Trophoblast cell (in vitro differentiated cells and primary cell): ENCODE data around the gene CHIC2.

ENCODE experiments used
- DNase-seq, 2 donors: peaks; one replicate each; pipeline ENCODE4 v3.0.0-alpha.2; 2016
- H2AFZ ChIP-seq: 2 replicates; pipeline ENCODE4 v1.6.1; 2013; ENCODE audit warnings: low read length, moderate library complexity, mild to moderate bottlenecking; ENCODE audit not compliant: insufficient read depth, poor library complexity
- H2AK5ac ChIP-seq: 2 replicates; pipeline ENCODE4 v1.6.1; 2013; ENCODE audit warnings: mild to moderate bottlenecking, low read length
- H2BK120ac ChIP-seq: 2 replicates; pipeline ENCODE4 v1.6.1; 2013; ENCODE audit warnings: low read length, mild to moderate bottlenecking, moderate library complexity; ENCODE audit not compliant: insufficient read depth, poor library complexity
- H2BK12ac ChIP-seq: 2 replicates; pipeline ENCODE4 v1.6.1; 2013; ENCODE audit warnings: mild to moderate bottlenecking, low read length, moderate library complexity
- H2BK5ac ChIP-seq: 2 replicates; pipeline ENCODE4 v1.6.1; 2013; ENCODE audit warnings: low read length, low read depth, moderate library complexity, mild to moderate bottlenecking; ENCODE audit not compliant: poor library complexity
- H3K14ac ChIP-seq: 2 replicates; pipeline ENCODE4 v1.6.1; 2013; ENCODE audit warnings: mild to moderate bottlenecking, low read length
- H3K18ac ChIP-seq: 2 replicates; pipeline ENCODE4 v1.6.1; 2013; ENCODE audit warnings: mild to moderate bottlenecking, low read length
- H3K23ac ChIP-seq: 2 replicates; pipeline ENCODE4 v1.6.1; 2013; ENCODE audit warnings: low read length
- H3K27ac ChIP-seq: 2 replicates; pipeline ENCODE4 v1.5.1; 2013; ENCODE audit warnings: low read depth, mild to moderate bottlenecking, inconsistent platforms, low read length, moderate library complexity
- H3K27me3 ChIP-seq: 2 replicates; pipeline ENCODE4 v1.6.1; 2013; ENCODE audit warnings: inconsistent platforms, mild to moderate bottlenecking, low read length, moderate library complexity; ENCODE audit not compliant: insufficient read depth
- H3K36me3 ChIP-seq, 2 experiments: 1 replicate in 1 of 2; 2 replicates in 1 of 2; pipeline ENCODE4 v1.6.1; 2013; ENCODE audit warnings: low read length in 2 of 2, mild to moderate bottlenecking in 2 of 2, moderate library complexity in 1 of 2; ENCODE audit not compliant: insufficient read depth in 2 of 2, control insufficient read depth in 1 of 2
- H3K4ac ChIP-seq: 2 replicates; pipeline ENCODE4 v1.6.1; 2013; ENCODE audit warnings: low read depth, mild to moderate bottlenecking, low read length, moderate library complexity
- H3K4me1 ChIP-seq, 2 experiments: 1 replicate in 1 of 2; 2 replicates in 1 of 2; pipeline ENCODE4 v1.6.1; 2013; ENCODE audit warnings: low read length in 2 of 2, mild to moderate bottlenecking in 2 of 2, moderate library complexity in 1 of 2; ENCODE audit not compliant: insufficient read depth in 2 of 2, control insufficient read depth in 1 of 2
- H3K4me2 ChIP-seq: 2 replicates; pipeline ENCODE4 v1.6.1; 2013; ENCODE audit warnings: inconsistent platforms, mild to moderate bottlenecking, low read length, moderate library complexity
- H3K4me3 ChIP-seq: 2 replicates; pipeline ENCODE4 v1.5.1; 2013; ENCODE audit warnings: mild to moderate bottlenecking, low read depth, low read length, inconsistent platforms
- H3K79me1 ChIP-seq: one replicate; pipeline ENCODE4 v1.6.1; 2013; ENCODE audit warnings: low read length
- H3K79me2 ChIP-seq: 2 replicates; pipeline ENCODE4 v1.6.1; 2013; ENCODE audit warnings: low read length, mild to moderate bottlenecking; ENCODE audit not compliant: control insufficient read depth, insufficient read depth, poor library complexity
- H3K9ac ChIP-seq: 2 replicates; pipeline ENCODE4 v1.6.1; 2013; ENCODE audit warnings: mild to moderate bottlenecking, low read length
- H3K9me3 ChIP-seq: 2 replicates; pipeline ENCODE4 v1.6.1; 2013; ENCODE audit warnings: low read depth, mild to moderate bottlenecking, control low read depth, inconsistent platforms, low read length; ENCODE audit not compliant: insufficient read depth
- H4K12ac ChIP-seq: 2 replicates; pipeline ENCODE4 v1.6.1; 2013; ENCODE audit warnings: low read depth, mild to moderate bottlenecking, low read length, moderate library complexity
- H4K8ac ChIP-seq: 2 replicates; pipeline ENCODE4 v1.6.1; 2013; ENCODE audit warnings: low read depth, mild to moderate bottlenecking, low read length, moderate library complexity
- H4K91ac ChIP-seq: one replicate; pipeline ENCODE4 v1.6.1; 2013; ENCODE audit warnings: low read depth, mild to moderate bottlenecking, low read length, moderate library complexity
- WGBS: extraction: QIAGEN DNeasy Blood & Tissue Kit; methylation state at CpG from one replicate; pipeline ENCODE4 v1.1.7; 2013; ENCODE audit warnings: missing lambda C conversion rate; ENCODE audit not compliant: insufficient read length, insufficient coverage; ENCODE audit errors: extremely low coverage; 5-methylcytosine and 5-hydroxymethylcytosine counted together

Gene CHIC2

DNA sequence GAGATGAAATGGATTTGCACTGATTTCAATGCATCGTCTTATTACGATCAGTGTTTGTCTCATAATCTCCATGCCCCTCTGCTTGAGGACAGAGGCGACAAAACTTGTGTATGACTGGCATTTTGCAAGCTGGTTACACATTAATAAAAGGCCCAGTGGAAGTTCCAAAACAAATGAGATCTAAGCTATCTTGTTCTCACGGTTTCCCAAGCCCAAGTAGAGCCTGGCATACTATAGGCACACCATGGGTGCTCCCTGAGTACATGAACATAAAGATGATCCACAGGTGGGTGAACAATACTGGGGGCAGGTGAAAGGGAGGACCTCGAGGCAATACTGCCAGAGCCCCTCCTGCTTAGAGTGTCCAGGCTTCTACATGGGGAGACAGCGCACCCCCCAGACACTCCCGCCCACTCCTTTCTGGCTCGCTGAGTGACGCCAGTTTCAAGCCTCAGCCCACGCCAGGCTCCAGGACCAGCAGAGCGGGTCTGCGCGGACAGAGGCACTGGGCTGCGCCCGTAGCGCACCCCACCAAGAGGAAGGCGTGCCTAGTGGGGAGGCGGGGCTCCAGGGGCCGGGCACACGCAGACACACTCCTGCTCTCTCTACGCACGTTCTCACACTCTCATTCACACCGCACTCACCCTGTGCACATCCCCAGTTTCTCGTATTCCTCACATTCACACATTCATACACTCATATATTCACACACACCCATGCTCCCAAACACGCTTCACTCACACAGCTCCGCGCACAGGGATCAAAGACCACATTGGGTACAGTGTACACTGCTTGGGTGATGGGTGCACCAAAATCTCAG lies 26.6 kb upstream of the CHIC2 start:
- H3K27ac ChIP-seq, result no peak overlapping the region
- peaks cover 6 to 10% of the 10 kb centered on the region in 2 experiments for H3K4me1 ChIP-seq
- H3K4me2 ChIP-seq, result peak overlapping the region; percentile 73
- H2BK12ac ChIP-seq, result no peak overlapping the region
- no peak overlapping the region for H4K12ac ChIP-seq
- no peak overlapping the region for H3K9ac ChIP-seq
- no peak overlapping the region for H4K91ac ChIP-seq
- peak overlapping the region; percentile 15 for H2AFZ ChIP-seq
- no peak overlapping the region for H3K18ac ChIP-seq
- no peak overlapping the region for H2AK5ac ChIP-seq
- peaks cover 32% of the 10 kb centered on the region for H3K27me3 ChIP-seq
- H3K79me1 ChIP-seq, result peaks cover 7% of the 10 kb centered on the region
- no peak overlapping the region for H3K4ac ChIP-seq
- H3K23ac ChIP-seq, result no peak overlapping the region
- WGBS, result no CpG with 5 or more reads among the region's 27 CpGs
- H2BK5ac ChIP-seq, result no peak overlapping the region
- peak overlapping the region; percentile 32 for H3K4me3 ChIP-seq
- no peaks in the 10 kb centered on the region for H3K9me3 ChIP-seq
- no peaks in the 10 kb centered on the region for H3K36me3 ChIP-seq
- peak in 1 of 2 donors; percentile 23 for DNase-seq
- no peak overlapping the region for H2BK120ac ChIP-seq
- no peaks in the 10 kb centered on the region for H3K79me2 ChIP-seq
- H3K14ac ChIP-seq, result no peak overlapping the region
- H4K8ac ChIP-seq, result no peak overlapping the region

DNA sequence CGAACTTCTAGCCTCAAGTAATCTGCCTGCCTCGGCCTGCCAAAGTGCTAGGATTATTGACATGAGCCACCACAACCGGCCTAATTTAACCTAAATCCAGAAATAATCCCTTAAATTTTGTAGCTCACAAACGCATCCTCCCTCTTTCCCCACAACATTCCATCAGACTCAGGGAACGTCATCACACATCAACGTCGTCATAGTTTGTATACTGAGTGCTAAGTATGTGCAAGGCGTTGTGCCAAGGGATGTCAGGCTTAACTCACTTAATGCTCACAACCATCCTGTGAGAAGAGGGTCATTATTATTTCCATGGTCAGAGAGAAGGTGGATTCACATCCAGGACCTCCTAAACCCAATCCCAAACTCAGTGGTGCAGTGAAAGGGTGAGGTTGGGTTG lies 26.0 kb upstream of the CHIC2 start:
- Histone ChIP-seq H3K14ac (no peak overlapping the region), H2BK12ac (no peak overlapping the region), H2BK120ac (no peak overlapping the region), H2BK5ac (no peak overlapping the region), H3K79me1 (peaks cover 7% of the 10 kb centered on the region), H3K27ac (no peak overlapping the region), H3K79me2 (no peaks in the 10 kb centered on the region), H3K36me3 (no peaks in the 10 kb centered on the region), H4K91ac (no peak overlapping the region), H3K18ac (no peak overlapping the region), H3K4me2 (no peak overlapping the region), H3K23ac (no peak overlapping the region), H4K8ac (no peak overlapping the region), H2AK5ac (no peak overlapping the region), H3K27me3 (peaks cover 29% of the 10 kb centered on the region), H3K4me3 (no peak overlapping the region), H3K4ac (no peak overlapping the region), H3K9ac (no peak overlapping the region), H3K9me3 (no peaks in the 10 kb centered on the region), H3K4me1 (peaks cover 6 to 9% of the 10 kb centered on the region in 2 experiments), H4K12ac (no peak overlapping the region), H2AFZ (no peak overlapping the region)
- DNase-seq, result no peak
- WGBS, result 100% methylated on average over 1 of the region's 8 CpGs

DNA sequence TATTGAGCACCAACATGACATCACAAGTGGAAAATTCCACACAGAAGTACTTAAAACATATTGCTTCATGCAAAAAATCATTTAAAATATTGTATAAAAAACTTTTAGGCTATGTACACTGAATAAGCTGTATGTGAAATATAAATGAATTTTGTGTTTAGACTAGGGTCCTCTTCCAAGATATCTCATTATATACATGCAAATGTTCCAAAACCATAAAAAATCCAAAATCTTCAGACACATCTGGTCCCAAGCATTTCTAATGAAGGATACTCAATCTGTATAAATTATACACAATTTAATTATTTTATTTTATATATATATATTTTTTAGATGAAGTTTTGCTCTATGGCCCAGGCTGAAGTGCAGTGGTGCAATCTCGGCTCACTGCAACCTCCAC lies 25.5 kb upstream of the CHIC2 start:
- no CpG with 5 or more reads among the region's 1 CpG for WGBS
- H3K18ac ChIP-seq, result no peak overlapping the region
- H3K36me3 ChIP-seq, result no peaks in the 10 kb centered on the region

DNA sequence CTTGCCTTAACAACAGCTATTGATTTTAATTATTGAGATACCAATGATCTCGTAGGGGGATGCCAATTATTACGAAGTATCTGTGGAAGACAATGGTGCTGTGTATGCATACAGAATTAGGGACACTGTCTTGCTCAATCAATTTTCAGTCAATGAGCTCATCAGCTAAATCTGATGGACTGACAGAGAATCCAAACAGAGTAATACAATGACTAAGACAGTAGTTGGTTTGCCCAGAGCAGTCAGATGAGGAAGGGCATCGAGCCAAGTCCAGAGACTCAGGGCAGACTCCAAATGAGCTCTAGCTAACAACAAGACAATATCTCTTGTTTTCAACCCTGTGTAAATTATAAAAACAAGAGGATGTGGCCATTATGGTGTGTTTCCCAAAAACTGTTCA lies 20.9 kb upstream of the CHIC2 start:
- Histone ChIP-seq H3K36me3 (no peaks in the 10 kb centered on the region), H3K27me3 (no peaks in the 10 kb centered on the region), H3K23ac (no peak overlapping the region), H3K79me2 (no peaks in the 10 kb centered on the region), H2BK12ac (no peak overlapping the region), H3K18ac (no peak overlapping the region), H3K79me1 (peaks cover 4% of the 10 kb centered on the region), H3K9ac (no peak overlapping the region), H2BK120ac (no peak overlapping the region), H4K91ac (no peak overlapping the region), H3K9me3 (no peaks in the 10 kb centered on the region), H2AK5ac (no peak overlapping the region), H2BK5ac (no peak overlapping the region), H3K14ac (no peak overlapping the region), H2AFZ (no peak overlapping the region), H3K27ac (no peak overlapping the region), H3K4me2 (no peak overlapping the region), H4K8ac (no peak overlapping the region), H3K4me3 (no peak overlapping the region), H3K4me1 (peaks cover 3 to 4% of the 10 kb centered on the region in 2 experiments), H4K12ac (no peak overlapping the region), H3K4ac (no peak overlapping the region)
- no CpG with 5 or more reads among the region's 3 CpGs for WGBS
- peak in 1 of 2 donors; percentile 11 for DNase-seq

More for the DNA sequence above, 25.5 kb upstream of the CHIC2 start:
- H2BK120ac ChIP-seq, result no peak overlapping the region
- peaks cover 7% of the 10 kb centered on the region for H3K79me1 ChIP-seq
- no peak overlapping the region for H3K4ac ChIP-seq
- H3K4me2 ChIP-seq, result no peak overlapping the region
- H3K4me1 ChIP-seq, result peaks cover 6 to 8% of the 10 kb centered on the region in 2 experiments
- H2BK5ac ChIP-seq, result no peak overlapping the region
- DNase-seq, result no peak
- no peak overlapping the region for H2BK12ac ChIP-seq
- H3K14ac ChIP-seq, result no peak overlapping the region
- no peak overlapping the region for H3K27ac ChIP-seq
- no peak overlapping the region for H3K4me3 ChIP-seq
- no peak overlapping the region for H2AFZ ChIP-seq
- no peaks in the 10 kb centered on the region for H3K79me2 ChIP-seq
- H4K91ac ChIP-seq, result no peak overlapping the region
- H3K23ac ChIP-seq, result no peak overlapping the region
- H4K8ac ChIP-seq, result no peak overlapping the region
- H2AK5ac ChIP-seq, result no peak overlapping the region
- no peaks in the 10 kb centered on the region for H3K9me3 ChIP-seq
- no peak overlapping the region for H3K9ac ChIP-seq
- H4K12ac ChIP-seq, result no peak overlapping the region
- H3K27me3 ChIP-seq, result peaks cover 24% of the 10 kb centered on the region
